ENCODE data around the gene PSMC3IP.

PSMC3IP gene

GRCh38 chr17:42618442-42619150 lies 41.1 kb upstream of the PSMC3IP start:
- Histone ChIP-seq H3K4me1 (ENCODE audit: control insufficient read depth, insufficient read depth, low read depth, low read length) (peaks cover 7% of the 10 kb centered on the region), H2AK5ac (ENCODE audit: low read length, severe bottlenecking) (no peak overlapping the region), H3K14ac (ENCODE audit: low read length in 2 of 2) (no peak overlapping the region), H2AFZ (ENCODE audit: low read depth, low read length) (no peak overlapping the region), H3K4me3 (ENCODE audit: insufficient read depth in 1 of 2, low read depth in 1 of 2, low read length in 2 of 2) (no peak overlapping the region), H4K91ac (ENCODE audit: low read length) (no peak overlapping the region), H4K8ac (ENCODE audit: low read length) (no peak overlapping the region), H3K4me2 (ENCODE audit: low read length, poor library complexity, severe bottlenecking) (no peak overlapping the region), H3K4ac (ENCODE audit: low read depth in 1 of 2, low read length in 2 of 2) (no peak overlapping the region), H3K27ac (ENCODE audit: low read length, poor library complexity, severe bottlenecking) (no peak overlapping the region), H3K79me1 (replicated peaks; ENCODE audit: low read length, poor library complexity, severe bottlenecking) (peaks cover 4% of the 10 kb centered on the region), H2BK120ac (ENCODE audit: low read depth, low read length) (no peak overlapping the region), H3K9me3 (ENCODE audit: control insufficient read depth, low read length) (no peaks in the 10 kb centered on the region), H3K23ac (ENCODE audit: low read length in 2 of 2) (no peak overlapping the region), H3K27me3 (ENCODE audit: control insufficient read depth in 1 of 2, insufficient read depth in 1 of 2, low read length in 2 of 2) (no peaks in the 10 kb centered on the region), H3K9ac (ENCODE audit: low read length) (no peak overlapping the region), H2BK15ac (ENCODE audit: low read depth, poor library complexity, severe bottlenecking) (no peak overlapping the region), H2BK12ac (ENCODE audit: low read length in 2 of 2) (no peak overlapping the region), H3K18ac (ENCODE audit: low read depth in 1 of 2, low read length in 2 of 2) (no peak overlapping the region), H3K36me3 (ENCODE audit: control insufficient read depth in 1 of 2, insufficient read depth in 2 of 2, low read depth in 1 of 2, low read length in 2 of 2) (peaks cover 23 to 25% of the 10 kb centered on the region in 2 experiments), H2BK5ac (ENCODE audit: low read depth, low read length, poor library complexity, severe bottlenecking) (no peak overlapping the region)
- WGBS = 77% methylated on average over 8 of the region's 9 CpGs
- DNase-seq = peak; percentile 25

- Histone ChIP-seq H3K14ac (ENCODE audit: low read length in 2 of 2) (no peak overlapping the region), H3K4me1 (ENCODE audit: control insufficient read depth, insufficient read depth, low read depth, low read length) (peaks cover 7% of the 10 kb centered on the region), H3K9me3 (ENCODE audit: control insufficient read depth, low read length) (no peaks in the 10 kb centered on the region), H3K36me3 (ENCODE audit: control insufficient read depth in 1 of 2, insufficient read depth in 2 of 2, low read depth in 1 of 2, low read length in 2 of 2) (peaks cover 28 to 31% of the 10 kb centered on the region in 2 experiments), H3K27ac (ENCODE audit: low read length, poor library complexity, severe bottlenecking) (no peak overlapping the region), H3K27me3 (ENCODE audit: control insufficient read depth in 1 of 2, insufficient read depth in 1 of 2, low read length in 2 of 2) (no peaks in the 10 kb centered on the region), H2AFZ (ENCODE audit: low read depth, low read length) (no peak overlapping the region), H2AK5ac (ENCODE audit: low read length, severe bottlenecking) (no peak overlapping the region), H4K91ac (ENCODE audit: low read length) (no peak overlapping the region), H3K4me2 (ENCODE audit: low read length, poor library complexity, severe bottlenecking) (no peak overlapping the region), H3K9ac (ENCODE audit: low read length) (no peak overlapping the region), H2BK12ac (ENCODE audit: low read length in 2 of 2) (no peak overlapping the region), H3K79me1 (replicated peaks; ENCODE audit: low read length, poor library complexity, severe bottlenecking) (peaks cover 6% of the 10 kb centered on the region), H2BK15ac (ENCODE audit: low read depth, poor library complexity, severe bottlenecking) (no peak overlapping the region), H3K4ac (ENCODE audit: low read depth in 1 of 2, low read length in 2 of 2) (no peak overlapping the region), H3K18ac (ENCODE audit: low read depth in 1 of 2, low read length in 2 of 2) (no peak overlapping the region), H3K23ac (ENCODE audit: low read length in 2 of 2) (no peak overlapping the region), H2BK120ac (ENCODE audit: low read depth, low read length) (no peak overlapping the region), H4K8ac (ENCODE audit: low read length) (no peak overlapping the region), H2BK5ac (ENCODE audit: low read depth, low read length, poor library complexity, severe bottlenecking) (no peak overlapping the region), H3K4me3 (ENCODE audit: insufficient read depth in 1 of 2, low read depth in 1 of 2, low read length in 2 of 2) (no peak overlapping the region)
- DNase-seq = no peak
- WGBS = 93% methylated on average over 4 of the region's 4 CpGs
Observed at GRCh38 chr17:42617956-42618431, 40.5 kb upstream of the PSMC3IP start.

- no peak overlapping the region for H3K4me2 ChIP-seq (ENCODE audit: low read length, poor library complexity, severe bottlenecking)
- no peak overlapping the region for H2AFZ ChIP-seq (ENCODE audit: low read depth, low read length)
- peaks cover 14% of the 10 kb centered on the region for H3K4me1 ChIP-seq (ENCODE audit: control insufficient read depth, insufficient read depth, low read depth, low read length)
- no peak overlapping the region for H3K4ac ChIP-seq (ENCODE audit: low read depth in 1 of 2, low read length in 2 of 2)
- peaks cover 17% of the 10 kb centered on the region for H3K79me1 ChIP-seq (replicated peaks; ENCODE audit: low read length, poor library complexity, severe bottlenecking)
- no peak overlapping the region for H2BK120ac ChIP-seq (ENCODE audit: low read depth, low read length)
- no peak overlapping the region for H2BK15ac ChIP-seq (ENCODE audit: low read depth, poor library complexity, severe bottlenecking)
- no peak overlapping the region for H2BK5ac ChIP-seq (ENCODE audit: low read depth, low read length, poor library complexity, severe bottlenecking)
- H3K9ac ChIP-seq (ENCODE audit: low read length) = no peak overlapping the region
- DNase-seq = no peak
- H3K9me3 ChIP-seq (ENCODE audit: control insufficient read depth, low read length) = no peaks in the 10 kb centered on the region
- no peak overlapping the region for H3K18ac ChIP-seq (ENCODE audit: low read depth in 1 of 2, low read length in 2 of 2)
- H3K36me3 ChIP-seq (ENCODE audit: control insufficient read depth in 1 of 2, insufficient read depth in 2 of 2, low read depth in 1 of 2, low read length in 2 of 2) = peaks cover 39 to 45% of the 10 kb centered on the region in 2 experiments
- H2AK5ac ChIP-seq (ENCODE audit: low read length, severe bottlenecking) = no peak overlapping the region
- no peak overlapping the region for H3K23ac ChIP-seq (ENCODE audit: low read length in 2 of 2)
- H4K8ac ChIP-seq (ENCODE audit: low read length) = no peak overlapping the region
- no peak overlapping the region for H2BK12ac ChIP-seq (ENCODE audit: low read length in 2 of 2)
- no peak overlapping the region for H3K27ac ChIP-seq (ENCODE audit: low read length, poor library complexity, severe bottlenecking)
- no peak overlapping the region for H4K91ac ChIP-seq (ENCODE audit: low read length)
- WGBS = 98% methylated on average over 15 of the region's 17 CpGs
- no peak overlapping the region for H3K14ac ChIP-seq (ENCODE audit: low read length in 2 of 2)
- no peaks in the 10 kb centered on the region for H3K27me3 ChIP-seq (ENCODE audit: control insufficient read depth in 1 of 2, insufficient read depth in 1 of 2, low read length in 2 of 2)
- H3K4me3 ChIP-seq (ENCODE audit: insufficient read depth in 1 of 2, low read depth in 1 of 2, low read length in 2 of 2) = no peak overlapping the region
Observed at GRCh38 chr17:42613699-42614295, 36.3 kb upstream of the PSMC3IP start.

GRCh38 chr17:42612013-42612412 lies 34.5 kb upstream of the PSMC3IP start:
- Histone ChIP-seq H3K36me3 (ENCODE audit: control insufficient read depth in 1 of 2, insufficient read depth in 2 of 2, low read depth in 1 of 2, low read length in 2 of 2) (peaks cover 39 to 45% of the 10 kb centered on the region in 2 experiments), H3K79me1 (replicated peaks; ENCODE audit: low read length, poor library complexity, severe bottlenecking) (peaks cover 17% of the 10 kb centered on the region), H3K27me3 (ENCODE audit: control insufficient read depth in 1 of 2, insufficient read depth in 1 of 2, low read length in 2 of 2) (no peaks in the 10 kb centered on the region), H2BK5ac (ENCODE audit: low read depth, low read length, poor library complexity, severe bottlenecking) (no peak overlapping the region), H3K9ac (ENCODE audit: low read length) (no peak overlapping the region), H3K4ac (ENCODE audit: low read depth in 1 of 2, low read length in 2 of 2) (no peak overlapping the region), H4K91ac (ENCODE audit: low read length) (no peak overlapping the region), H2BK120ac (ENCODE audit: low read depth, low read length) (no peak overlapping the region), H3K14ac (ENCODE audit: low read length in 2 of 2) (no peak overlapping the region), H2AFZ (ENCODE audit: low read depth, low read length) (no peak overlapping the region), H3K4me2 (ENCODE audit: low read length, poor library complexity, severe bottlenecking) (no peak overlapping the region), H4K8ac (ENCODE audit: low read length) (no peak overlapping the region), H2BK15ac (ENCODE audit: low read depth, poor library complexity, severe bottlenecking) (no peak overlapping the region), H3K4me1 (ENCODE audit: control insufficient read depth, insufficient read depth, low read depth, low read length) (peaks cover 9% of the 10 kb centered on the region), H3K9me3 (ENCODE audit: control insufficient read depth, low read length) (no peaks in the 10 kb centered on the region), H2BK12ac (ENCODE audit: low read length in 2 of 2) (no peak overlapping the region), H3K4me3 (ENCODE audit: insufficient read depth in 1 of 2, low read depth in 1 of 2, low read length in 2 of 2) (no peak overlapping the region), H3K18ac (ENCODE audit: low read depth in 1 of 2, low read length in 2 of 2) (no peak overlapping the region), H3K27ac (ENCODE audit: low read length, poor library complexity, severe bottlenecking) (no peak overlapping the region), H2AK5ac (ENCODE audit: low read length, severe bottlenecking) (no peak overlapping the region), H3K23ac (ENCODE audit: low read length in 2 of 2) (no peak overlapping the region)
- 93% methylated on average over 4 of the region's 4 CpGs for WGBS
- no peak for DNase-seq
